NCI-H2171 treated with DMSO at 0.1 percent for 48 hours (cell line): ENCODE results near the gene SNTA1.
A peak's percentile ranks its signal among the peaks of the same experiment; 100 is the strongest.
"Not testable (repeated sequence)": the region's sequence is repeated elsewhere in the genome, so short reads cannot be mapped to it uniquely, and the experiment has no call there.

Experiments used
- DNase-seq: peaks from one replicate; lab custom pipeline; 2025; lab: John Stamatoyannopoulos, UW

The SNTA1 gene

GRCh38 chr20:33393609-33394008 is 50.0 kb downstream of the SNTA1 start:
- peak; percentile 55 for DNase-seq

- DNase-seq, result peak; percentile 95
These were observed 51.7 kb downstream of the SNTA1 start for GRCh38 chr20:33391722-33392415.

- DNase-seq, result not testable (repeated sequence)
These were observed 54.2 kb downstream of the SNTA1 start for GRCh38 chr20:33389326-33389725.

GRCh38 chr20:33388268-33388667 is 55.3 kb downstream of the SNTA1 start:
- no peak for DNase-seq

GRCh38 chr20:33387177-33387576 is 56.4 kb downstream of the SNTA1 start:
- no peak for DNase-seq

- DNase-seq, result no peak
These were observed 56.9 kb downstream of the SNTA1 start for GRCh38 chr20:33386673-33387072.

GRCh38 chr20:33377366-33377765 is 66.2 kb downstream of the SNTA1 start:
- DNase-seq, result no peak

- DNase-seq, result peak; percentile 37
These were observed 69.6 kb downstream of the SNTA1 start for GRCh38 chr20:33373735-33374605.

GRCh38 chr20:33372993-33373441 is 70.5 kb downstream of the SNTA1 start:
- DNase-seq, result no peak

GRCh38 chr20:33370291-33370690 is 73.3 kb downstream of the SNTA1 start:
- no peak for DNase-seq

GRCh38 chr20:33362898-33363297 is 80.7 kb downstream of the SNTA1 start:
- DNase-seq, result no peak

- no peak for DNase-seq
These were observed 83.9 kb downstream of the SNTA1 start for GRCh38 chr20:33359399-33360261.
